ENCODE measurements around the gene XRN2. TPM values are rescaled to one million over a fixed set of nuclear protein-coding genes. Genes with fewer than 3 reads are reported as not detected.

Gene XRN2
- total RNA-seq, 2 donors from 2014 or later: 39.0 to 41.8 TPM

DNA sequence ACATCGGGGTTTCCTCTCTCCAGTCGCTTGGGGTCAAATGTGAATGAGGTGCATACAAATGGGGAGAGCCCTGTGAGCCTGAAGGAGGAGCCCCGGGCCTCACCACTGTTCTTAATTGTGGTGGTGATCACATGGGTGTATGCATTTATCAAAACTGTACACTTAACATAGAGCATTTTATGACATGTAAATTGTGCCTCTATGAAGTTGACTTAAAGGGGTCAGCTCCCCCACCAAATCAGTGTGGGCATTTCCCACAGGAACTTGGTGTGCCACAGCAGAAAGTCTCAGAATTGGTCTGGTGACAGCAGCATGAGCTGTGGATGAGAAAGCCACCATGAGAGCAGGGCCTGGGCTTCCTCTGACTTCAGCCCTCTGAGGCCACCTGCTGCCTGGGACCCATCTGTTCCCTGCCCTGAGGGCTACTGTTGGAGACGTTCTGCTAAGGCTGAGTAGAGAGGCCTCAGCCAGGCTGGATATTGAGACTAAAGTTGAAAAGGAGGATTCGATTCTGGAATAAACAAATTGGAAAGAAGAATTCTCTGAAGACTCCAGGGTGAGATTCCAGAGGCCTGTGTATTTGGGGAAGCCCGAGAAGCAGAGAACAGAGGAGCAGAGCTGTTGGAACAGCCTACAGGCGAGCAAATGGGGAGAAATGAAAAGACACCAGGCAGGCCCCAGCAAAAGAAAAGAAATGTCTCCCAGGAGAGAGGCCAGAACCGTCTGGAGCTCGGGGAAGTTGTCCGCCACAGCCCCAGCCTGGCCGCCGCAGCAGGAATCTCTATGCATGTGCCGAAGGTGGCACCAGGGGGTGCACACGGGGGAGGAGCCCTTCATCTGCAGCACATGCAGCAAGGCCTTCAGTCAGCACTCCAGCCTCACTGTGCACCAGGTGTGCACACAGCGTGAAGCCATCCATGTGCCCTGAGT lies 37.6 kb upstream of the XRN2 start:
- no peak for DNase-seq
- Histone ChIP-seq H3K4me3 (no peak overlapping the region), H3K27ac (no peak overlapping the region), H3K9me3 (no peaks in the 10 kb centered on the region), H3K4me1 (no peaks in the 10 kb centered on the region), H3K36me3 (no peaks in the 10 kb centered on the region), H3K9ac (ENCODE audit: low read depth in 2 of 2, low read length in 2 of 2) (no peak overlapping the region), H3K27me3 (no peaks in the 10 kb centered on the region)
- TF ChIP-seq, protein P1, sequence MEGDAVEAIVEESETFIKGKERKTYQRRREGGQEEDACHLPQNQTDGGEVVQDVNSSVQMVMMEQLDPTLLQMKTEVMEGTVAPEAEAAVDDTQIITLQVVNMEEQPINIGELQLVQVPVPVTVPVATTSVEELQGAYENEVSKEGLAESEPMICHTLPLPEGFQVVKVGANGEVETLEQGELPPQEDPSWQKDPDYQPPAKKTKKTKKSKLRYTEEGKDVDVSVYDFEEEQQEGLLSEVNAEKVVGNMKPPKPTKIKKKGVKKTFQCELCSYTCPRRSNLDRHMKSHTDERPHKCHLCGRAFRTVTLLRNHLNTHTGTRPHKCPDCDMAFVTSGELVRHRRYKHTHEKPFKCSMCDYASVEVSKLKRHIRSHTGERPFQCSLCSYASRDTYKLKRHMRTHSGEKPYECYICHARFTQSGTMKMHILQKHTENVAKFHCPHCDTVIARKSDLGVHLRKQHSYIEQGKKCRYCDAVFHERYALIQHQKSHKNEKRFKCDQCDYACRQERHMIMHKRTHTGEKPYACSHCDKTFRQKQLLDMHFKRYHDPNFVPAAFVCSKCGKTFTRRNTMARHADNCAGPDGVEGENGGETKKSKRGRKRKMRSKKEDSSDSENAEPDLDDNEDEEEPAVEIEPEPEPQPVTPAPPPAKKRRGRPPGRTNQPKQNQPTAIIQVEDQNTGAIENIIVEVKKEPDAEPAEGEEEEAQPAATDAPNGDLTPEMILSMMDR (IDR thresholded peaks at IDR 0.05): no peak
- intact Hi-C loops (cut with DNase I): no loop called here

DNA sequence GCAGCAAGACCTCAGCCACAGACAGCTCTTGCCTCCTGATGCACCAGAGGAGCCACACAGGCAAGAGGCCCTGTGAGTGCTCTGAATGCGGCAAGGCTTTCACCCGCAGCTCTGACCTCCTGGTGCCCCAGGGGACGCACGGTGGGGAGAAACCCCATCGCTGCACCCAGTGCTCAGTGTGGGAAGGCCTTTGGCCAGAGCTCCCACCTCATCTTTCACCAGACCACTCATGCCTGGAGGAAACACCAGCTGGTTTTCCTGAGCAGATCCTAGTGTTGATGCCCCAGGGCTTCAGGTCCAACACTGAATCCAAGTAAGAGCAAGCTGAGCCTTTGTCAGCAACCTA lies 37.0 kb upstream of the XRN2 start:
- no peak overlapping the region for H3K9ac ChIP-seq (ENCODE audit: low read depth in 2 of 2, low read length in 2 of 2)
- TF ChIP-seq, protein P1 (IDR thresholded peaks at IDR 0.05): no peak
- no peak overlapping the region for H3K27ac ChIP-seq
- no peaks in the 10 kb centered on the region for H3K27me3 ChIP-seq
- no peaks in the 10 kb centered on the region for H3K4me1 ChIP-seq
- intact Hi-C loops (cut with DNase I): no loop called here
- no peak overlapping the region for H3K4me3 ChIP-seq
- no peaks in the 10 kb centered on the region for H3K36me3 ChIP-seq
- DNase-seq: no peak
- no peaks in the 10 kb centered on the region for H3K9me3 ChIP-seq

GRCh38 chr20:21269772-21270171 lies 33.4 kb upstream of the XRN2 start:
- TF ChIP-seq, protein P1 (IDR thresholded peaks at IDR 0.05): no peak
- intact Hi-C loops (cut with DNase I): no loop called here
- no peak for DNase-seq
- no peaks in the 10 kb centered on the region for H3K36me3 ChIP-seq
- H3K4me1 ChIP-seq: no peaks in the 10 kb centered on the region
- H3K9ac ChIP-seq (ENCODE audit: low read depth in 2 of 2, low read length in 2 of 2): no peak overlapping the region
- H3K27me3 ChIP-seq: no peaks in the 10 kb centered on the region
- H3K27ac ChIP-seq: no peak overlapping the region
- H3K4me3 ChIP-seq: no peak overlapping the region
- no peaks in the 10 kb centered on the region for H3K9me3 ChIP-seq

DNA sequence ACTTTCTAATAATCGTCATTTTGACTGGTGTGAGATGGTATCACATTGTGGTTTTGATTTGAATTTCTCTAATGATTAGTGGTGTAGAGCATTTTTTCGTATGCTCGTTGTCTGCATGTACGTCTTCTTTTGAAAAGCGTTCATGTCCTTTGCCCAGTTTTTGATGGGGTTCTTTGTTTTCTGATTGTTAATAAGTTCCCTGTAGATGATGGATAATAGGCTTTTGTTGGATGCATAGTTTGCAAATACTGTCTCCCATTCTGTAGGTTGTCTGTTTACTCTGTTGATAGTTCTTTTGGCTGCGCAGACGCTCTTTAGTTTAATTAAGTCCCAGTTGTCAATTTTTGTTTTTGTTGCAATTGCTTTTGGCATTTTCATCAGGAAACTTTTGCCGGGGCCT lies 32.3 kb upstream of the XRN2 start:
- intact Hi-C loops (cut with DNase I): no loop called here
- Histone ChIP-seq H3K9me3 (no peaks in the 10 kb centered on the region), H3K36me3 (no peaks in the 10 kb centered on the region)

DNA sequence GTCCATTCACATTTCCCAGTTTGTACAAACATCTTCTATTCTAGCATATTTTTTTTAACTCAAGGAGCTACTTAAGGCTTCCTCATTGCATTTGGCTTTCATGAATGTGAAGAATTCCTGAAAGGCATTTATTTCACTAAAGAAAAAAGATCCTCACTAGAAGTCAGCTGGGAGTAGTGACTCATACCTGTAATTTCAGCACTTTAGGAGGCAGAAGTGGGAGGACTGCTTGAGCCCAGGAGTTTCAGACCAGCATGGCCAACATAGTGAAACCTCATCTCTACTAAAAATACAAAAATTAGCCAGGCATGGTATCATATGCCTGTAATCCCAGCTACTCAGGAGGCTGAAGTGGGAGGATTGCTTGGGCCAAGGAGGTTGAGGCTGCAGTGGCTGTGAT lies 30.9 kb upstream of the XRN2 start:
- no peak overlapping the region for H3K9ac ChIP-seq (ENCODE audit: low read depth in 2 of 2, low read length in 2 of 2)
- no peaks in the 10 kb centered on the region for H3K4me1 ChIP-seq
- DNase-seq: no peak
- TF ChIP-seq, protein P1 (IDR thresholded peaks at IDR 0.05): no peak
- no peak overlapping the region for H3K4me3 ChIP-seq
- no peak overlapping the region for H3K27ac ChIP-seq
- intact Hi-C loops (cut with DNase I): no loop called here
- no peaks in the 10 kb centered on the region for H3K9me3 ChIP-seq
- no peaks in the 10 kb centered on the region for H3K27me3 ChIP-seq
- no peaks in the 10 kb centered on the region for H3K36me3 ChIP-seq

More for the DNA sequence above, 32.3 kb upstream of the XRN2 start:
- Histone ChIP-seq H3K27me3 (no peaks in the 10 kb centered on the region), H3K9ac (ENCODE audit: low read depth in 2 of 2, low read length in 2 of 2) (no peak overlapping the region), H3K4me3 (no peak overlapping the region), H3K4me1 (no peaks in the 10 kb centered on the region), H3K27ac (no peak overlapping the region)
- TF ChIP-seq, protein P1 (IDR thresholded peaks at IDR 0.05): no peak
- no peak for DNase-seq
